GM21515 (cell line): ENCODE data around the gene CLDN18.
A peak's percentile ranks its signal among the peaks of the same experiment; 100 is the strongest.

ENCODE experiments used
- ATAC-seq: cut with Tn5 transposase; IDR thresholded peaks from one replicate; pipeline ENCODE4 v1.9.1; 2021; ENCODE audit not compliant: unreplicated experiment

CLDN18 gene

GRCh38 chr3:138009476-138010272 is at the start of gene CLDN18:
CLDN18 (plus strand) TSS chr3:138010165; CDS start chr3:138010226, 61 bp downstream.
- ATAC-seq: no peak

DNA sequence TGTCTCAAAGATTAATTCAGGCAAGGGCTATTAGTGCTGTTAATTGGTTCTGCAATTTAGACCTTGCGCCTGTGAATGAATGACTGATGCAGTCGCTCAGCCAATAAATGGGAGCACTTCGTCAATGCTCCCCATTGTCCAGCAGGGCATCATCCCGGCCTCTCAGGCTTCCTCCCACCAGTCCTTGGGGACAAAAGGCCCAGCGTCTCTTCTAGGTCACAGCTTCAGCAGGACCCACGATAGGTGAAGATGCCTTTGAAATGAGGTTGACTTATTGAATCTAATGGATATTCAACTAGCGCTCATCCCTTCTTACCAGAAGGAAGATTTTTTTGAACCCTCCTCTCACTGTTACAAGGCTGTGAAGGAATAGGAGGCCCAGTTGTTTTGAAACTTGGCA is 47.7 kb upstream of the CLDN18 start:
- ATAC-seq: no peak

DNA sequence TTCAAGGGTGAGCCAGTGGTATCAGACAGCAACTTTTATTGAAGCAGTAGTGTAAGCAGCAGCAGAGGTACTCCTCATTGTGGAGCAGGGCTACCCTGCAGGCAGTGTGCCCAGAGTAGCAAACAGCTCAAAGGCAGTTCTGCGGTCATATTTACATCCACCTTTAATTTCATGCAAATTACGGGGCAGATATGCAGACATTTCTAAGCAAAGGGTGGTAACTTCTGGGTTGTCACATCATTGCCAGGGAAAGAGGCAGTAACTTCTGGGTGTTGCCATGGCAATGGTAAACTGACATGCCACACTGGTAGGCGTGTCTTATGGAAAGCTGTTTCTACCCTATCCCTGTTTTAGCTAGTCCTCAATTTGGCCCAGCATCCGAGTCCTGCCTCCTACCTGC is 46.5 kb upstream of the CLDN18 start:
- no peak for ATAC-seq

- peak; percentile 94 for ATAC-seq
These were observed 38.8 kb upstream of the CLDN18 start for GRCh38 chr3:137970914-137971831.

DNA sequence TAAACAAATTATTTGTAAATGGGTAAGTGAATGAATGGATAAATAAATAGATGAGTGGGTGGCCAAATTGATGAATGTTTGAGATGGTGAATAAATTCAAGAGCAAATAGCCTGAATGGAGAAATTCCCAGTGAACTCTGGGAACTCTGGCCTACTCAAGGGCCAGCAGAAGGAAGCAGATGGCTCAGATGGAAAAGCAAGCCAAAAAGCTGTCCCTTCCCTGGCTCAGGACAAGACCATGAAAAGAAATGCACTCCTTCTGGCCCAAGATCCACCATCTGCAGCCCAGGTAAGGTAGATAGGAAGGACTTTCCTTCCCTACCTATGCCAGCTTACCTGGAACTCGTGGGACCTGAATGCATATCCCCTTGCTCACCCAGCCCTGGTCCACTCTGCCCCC is 37.6 kb upstream of the CLDN18 start:
- no peak for ATAC-seq

- ATAC-seq: no peak
These were observed 31.6 kb upstream of the CLDN18 start for GRCh38 chr3:137978328-137978727.

DNA sequence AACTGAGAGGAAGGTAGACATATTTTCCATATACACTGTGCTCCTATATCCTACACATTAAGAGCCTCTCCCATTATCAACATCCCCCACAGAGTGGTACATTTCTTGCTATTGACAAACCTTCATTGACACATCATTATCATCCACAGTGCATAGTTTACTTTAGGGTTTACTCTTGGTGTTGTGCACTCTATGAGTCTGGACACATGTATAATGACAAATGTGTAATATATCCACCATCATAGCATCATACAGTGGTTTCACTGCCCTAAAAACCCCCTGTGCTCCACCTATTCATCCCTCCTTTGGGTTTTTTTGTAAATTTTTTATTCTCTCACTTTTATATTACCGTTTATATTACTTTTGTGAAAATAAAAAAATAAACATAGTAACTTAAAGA is 22.2 kb upstream of the CLDN18 start:
- no peak for ATAC-seq

DNA sequence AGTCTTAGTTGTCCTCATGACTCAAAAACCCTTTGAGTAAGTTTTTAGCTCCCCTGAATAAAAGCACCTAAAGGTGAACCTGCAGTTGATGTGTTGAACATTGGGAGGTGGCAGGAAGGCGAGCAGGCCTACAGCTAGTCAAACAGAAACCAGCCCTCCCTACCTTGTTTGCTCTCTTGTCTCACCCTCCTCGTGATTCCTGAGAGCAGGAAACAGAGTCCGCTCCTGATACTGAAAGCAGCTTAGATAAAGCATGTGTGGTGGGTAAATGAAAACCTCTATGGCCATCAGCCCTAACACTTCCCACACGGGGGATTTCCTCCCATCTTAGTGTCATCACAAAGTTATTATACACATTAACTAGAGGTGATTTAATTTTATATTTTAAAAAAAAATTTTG is 21.8 kb upstream of the CLDN18 start:
- ATAC-seq: peak; percentile 84

GRCh38 chr3:137988982-137989381 is 21.0 kb upstream of the CLDN18 start:
- ATAC-seq: peak; percentile 55

DNA sequence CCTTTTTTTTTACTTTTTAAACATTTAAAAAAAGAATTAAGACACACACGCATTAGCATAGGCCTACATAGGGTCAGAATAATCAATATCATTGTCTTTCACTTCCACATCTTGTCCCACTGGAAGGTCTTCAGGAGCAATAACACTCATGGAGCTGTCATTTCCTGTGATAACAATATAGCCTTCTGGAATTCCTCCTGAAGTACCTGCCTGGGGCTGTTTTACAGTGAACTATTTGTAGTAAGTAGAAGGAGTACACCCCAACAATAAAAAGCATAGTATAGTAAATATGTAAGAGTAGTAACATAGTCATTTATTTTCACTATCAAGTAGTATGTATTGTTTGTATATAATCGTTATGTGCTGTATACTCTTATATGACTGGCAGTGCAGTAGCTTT is 19.5 kb upstream of the CLDN18 start:
- ATAC-seq: no peak

DNA sequence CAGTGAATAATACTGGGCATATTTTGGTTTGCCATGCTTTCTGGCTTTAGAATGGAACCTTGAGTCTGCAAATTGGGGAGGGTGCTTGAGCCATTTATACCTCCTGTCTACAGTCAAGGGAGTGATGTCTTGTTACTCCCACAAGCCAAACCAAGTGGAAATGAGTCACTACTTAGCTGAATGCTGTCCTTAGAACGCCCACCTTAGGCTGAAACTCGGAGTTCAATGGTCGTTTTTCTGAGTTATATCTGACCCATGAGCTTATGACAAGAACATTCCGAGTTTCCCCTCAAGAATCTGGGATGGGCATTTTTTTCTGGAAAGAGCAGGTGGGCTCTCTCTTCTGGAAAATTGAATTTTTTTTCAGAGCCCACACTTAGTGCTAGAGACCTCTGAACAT is 17.4 kb upstream of the CLDN18 start:
- ATAC-seq: no peak

DNA sequence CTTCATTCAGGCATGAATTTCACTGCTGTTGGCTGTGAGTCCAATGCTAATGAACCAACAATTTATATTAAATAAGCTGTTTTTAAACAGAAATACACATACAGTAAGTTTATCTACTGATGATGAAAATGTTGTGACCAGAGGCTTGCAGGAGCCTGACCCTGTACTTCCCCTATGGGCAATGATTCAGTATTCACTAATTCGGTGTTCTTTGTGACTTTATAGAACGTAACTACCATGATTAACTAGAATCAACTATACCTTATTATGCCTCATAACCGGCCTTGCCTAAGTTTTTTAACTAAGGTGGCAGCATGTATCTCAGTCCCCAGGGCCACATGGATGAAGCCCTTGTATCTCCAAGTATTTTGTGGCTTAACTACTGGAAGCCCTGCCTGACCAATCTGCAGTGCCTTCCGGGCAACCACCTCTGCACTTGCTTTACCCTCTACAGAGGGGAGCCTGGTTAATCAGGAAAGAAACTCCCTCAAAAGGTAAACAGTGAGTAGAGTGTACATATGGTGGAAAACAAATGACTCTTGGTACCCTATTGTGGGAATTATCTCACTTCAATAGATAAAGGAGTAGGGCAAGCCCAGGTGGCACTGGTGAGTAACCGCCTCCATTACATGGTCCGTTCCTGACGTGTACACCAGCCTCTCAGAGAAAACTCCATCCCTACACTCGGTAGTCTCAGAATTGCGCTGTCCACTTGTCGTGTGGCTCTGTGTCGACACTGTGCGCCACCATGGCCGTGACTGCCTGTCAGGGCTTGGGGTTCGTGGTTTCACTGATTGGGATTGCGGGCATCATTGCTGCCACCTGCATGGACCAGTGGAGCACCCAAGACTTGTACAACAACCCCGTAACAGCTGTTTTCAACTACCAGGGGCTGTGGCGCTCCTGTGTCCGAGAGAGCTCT is 11.6 kb upstream of the CLDN18 start:
- ATAC-seq: no peak

DNA sequence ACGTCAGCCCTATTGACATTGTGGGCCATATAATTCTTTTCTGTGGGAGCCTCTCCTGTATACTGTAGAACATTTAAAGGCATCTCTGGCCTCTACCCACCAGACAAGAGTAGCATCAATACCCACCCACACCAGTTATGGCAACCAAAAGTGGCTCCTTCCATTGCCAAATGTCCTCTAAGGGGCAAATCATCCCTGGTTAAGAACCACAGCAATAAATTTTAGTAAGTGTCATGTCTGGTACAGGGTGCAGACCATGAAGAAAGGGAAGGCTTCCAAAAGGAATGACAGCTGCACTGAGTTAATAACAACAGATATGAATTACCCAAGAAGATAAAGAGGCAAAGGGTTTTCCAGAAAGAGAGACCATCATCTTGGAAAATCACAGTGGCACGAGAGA is 6.9 kb upstream of the CLDN18 start:
- no peak for ATAC-seq

DNA sequence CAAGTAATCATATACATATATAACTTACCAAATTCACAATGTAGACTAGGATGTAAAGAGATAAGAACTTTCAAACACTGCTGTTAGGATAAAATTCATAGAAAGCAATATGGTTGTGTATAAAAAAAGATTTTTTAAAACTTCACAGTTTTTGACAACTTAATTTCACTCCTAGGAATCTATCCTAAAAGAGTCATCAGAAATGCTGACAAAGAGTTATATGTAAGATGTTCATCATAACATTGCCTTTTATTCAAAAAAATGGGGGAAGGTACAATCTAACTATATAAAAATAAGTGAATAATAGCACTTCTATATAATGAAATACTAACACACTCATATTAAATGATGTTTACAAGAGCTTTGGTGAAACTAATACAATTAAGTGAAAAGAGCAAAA is 4.3 kb upstream of the CLDN18 start:
- no peak for ATAC-seq

DNA sequence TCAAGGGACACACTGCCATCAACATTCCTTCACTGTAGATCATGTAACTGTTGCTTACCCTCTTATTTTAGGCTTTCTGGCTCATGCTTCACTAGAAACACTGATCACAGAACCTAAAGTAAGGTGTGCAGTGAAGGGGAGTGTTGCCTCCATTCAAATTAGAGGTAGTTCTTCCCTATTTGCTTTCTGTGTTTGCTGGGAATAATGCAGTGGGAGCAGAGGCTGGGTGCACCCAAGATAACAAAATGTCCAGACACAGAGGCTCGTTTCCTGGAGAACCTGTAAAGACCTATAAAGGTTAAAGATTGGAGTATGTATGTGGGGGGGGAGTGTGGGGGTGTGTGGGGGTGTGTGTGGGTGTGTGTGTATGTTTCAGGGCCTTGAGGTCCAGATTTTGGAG is 2.1 kb upstream of the CLDN18 start:
- no peak for ATAC-seq

DNA sequence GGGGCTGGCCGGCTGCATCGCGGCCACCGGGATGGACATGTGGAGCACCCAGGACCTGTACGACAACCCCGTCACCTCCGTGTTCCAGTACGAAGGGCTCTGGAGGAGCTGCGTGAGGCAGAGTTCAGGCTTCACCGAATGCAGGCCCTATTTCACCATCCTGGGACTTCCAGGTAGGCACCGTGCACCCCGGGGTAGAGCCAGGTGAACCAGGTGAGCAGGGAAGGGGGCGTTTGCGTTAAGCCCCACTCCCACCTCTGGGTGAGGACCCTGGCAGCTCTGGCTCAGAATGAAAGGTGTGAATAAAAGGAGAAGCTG is 267 bp downstream of the CLDN18 start:
- ATAC-seq: no peak

GRCh38 chr3:138011722-138012121 is 1.8 kb downstream of the CLDN18 start:
- ATAC-seq: no peak

GRCh38 chr3:138012526-138012925 is 2.6 kb downstream of the CLDN18 start:
- no peak for ATAC-seq

GRCh38 chr3:138016065-138016464 is 6.1 kb downstream of the CLDN18 start:
- no peak for ATAC-seq

GRCh38 chr3:138019281-138020069 is 9.5 kb downstream of the CLDN18 start:
- no peak for ATAC-seq
